GM21529 (cell line): Measurements from ENCODE around the gene FGFRL1.
"Not testable (repeated sequence)": the region's sequence is repeated elsewhere in the genome, so short reads cannot be mapped to it uniquely, and the experiment has no call there.

Experiments used
- ATAC-seq: cut with Tn5 transposase; IDR thresholded peaks from one replicate; pipeline ENCODE4 v1.9.1; 2021; ENCODE audit not compliant: unreplicated experiment

FGFRL1 gene

DNA sequence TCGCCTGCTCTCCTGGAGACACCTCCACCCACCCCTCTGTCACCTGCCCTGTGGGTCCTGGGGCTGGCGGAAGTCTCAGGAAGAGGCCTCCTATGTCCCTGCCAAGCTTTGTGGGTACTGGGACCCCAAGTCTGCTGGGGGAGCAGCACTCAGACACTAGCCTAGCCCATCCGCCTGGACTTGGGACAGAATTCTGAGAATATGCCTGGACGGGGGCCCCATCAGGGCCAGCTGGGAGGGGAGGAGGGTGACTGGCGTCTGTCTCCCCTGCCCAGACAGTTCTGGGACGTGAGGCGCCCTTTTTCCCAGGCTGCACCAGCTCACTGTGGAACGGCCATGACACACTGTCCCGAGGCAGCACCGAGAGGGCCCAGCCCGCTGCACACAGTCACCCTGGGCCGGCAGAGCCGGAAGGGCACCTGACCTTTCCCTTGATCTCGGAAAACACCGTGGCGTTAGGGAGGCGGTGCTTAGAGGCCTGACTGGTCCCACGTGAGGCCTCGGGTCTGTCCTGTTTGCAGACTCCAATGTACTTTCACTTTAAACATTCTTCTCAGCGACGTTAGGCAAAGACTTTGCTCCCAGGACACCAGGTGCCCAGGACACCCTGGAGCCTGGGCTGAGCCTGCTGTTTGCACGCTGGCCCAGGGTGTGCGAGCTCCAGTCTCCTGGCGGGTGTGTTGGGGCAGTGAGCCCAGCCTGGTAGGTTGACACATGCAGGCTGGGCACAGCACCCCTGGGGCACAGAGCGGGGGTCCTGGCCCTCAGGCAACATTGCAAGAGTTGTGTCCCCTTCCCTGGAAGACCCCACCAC is 18.9 kb upstream of the FGFRL1 start:
- ATAC-seq: no peak

- no peak for ATAC-seq
These were observed 18.1 kb upstream of the FGFRL1 start, which contains the start of gene SLC26A1 for GRCh38 chr4:993111-994029. SLC26A1 (minus strand) TSS chr4:993404; CDS start chr4:991703, 1,701 bp downstream.

DNA sequence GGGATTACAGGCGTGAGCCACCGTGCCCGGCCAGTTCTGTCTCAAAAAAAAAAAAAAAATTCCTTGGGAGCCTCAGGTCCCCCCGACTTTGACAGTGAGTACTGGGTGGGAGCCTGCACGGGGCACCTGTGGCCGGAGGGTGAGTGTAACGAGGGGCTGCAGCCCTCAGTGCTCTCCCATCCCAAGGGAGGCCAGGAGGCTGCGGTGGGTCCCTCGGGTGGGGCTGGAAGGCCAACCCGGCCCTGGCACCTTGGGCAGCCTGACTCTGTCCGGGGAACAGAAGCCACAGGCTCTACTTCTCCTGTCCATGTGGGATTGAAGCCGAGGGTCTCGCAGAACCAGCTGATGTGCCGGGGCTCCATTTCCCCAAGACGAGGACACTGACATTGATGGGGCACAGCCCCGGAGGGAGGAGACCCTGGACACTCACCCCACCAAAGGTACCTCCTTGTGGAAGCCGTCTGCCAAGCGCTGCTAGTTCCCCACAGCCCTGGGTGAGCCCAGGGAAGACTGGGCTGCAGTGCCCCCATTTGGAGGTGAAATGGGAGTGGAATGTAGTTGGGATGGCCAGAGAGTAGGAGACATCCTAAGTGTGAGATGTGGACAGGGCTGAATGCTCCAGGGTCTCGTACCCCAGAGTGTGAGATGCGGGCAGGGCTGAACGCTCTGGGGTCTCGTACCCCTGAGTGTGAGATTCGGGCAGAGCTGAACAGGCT is 16.0 kb upstream of the FGFRL1 start:
- ATAC-seq: no peak

DNA sequence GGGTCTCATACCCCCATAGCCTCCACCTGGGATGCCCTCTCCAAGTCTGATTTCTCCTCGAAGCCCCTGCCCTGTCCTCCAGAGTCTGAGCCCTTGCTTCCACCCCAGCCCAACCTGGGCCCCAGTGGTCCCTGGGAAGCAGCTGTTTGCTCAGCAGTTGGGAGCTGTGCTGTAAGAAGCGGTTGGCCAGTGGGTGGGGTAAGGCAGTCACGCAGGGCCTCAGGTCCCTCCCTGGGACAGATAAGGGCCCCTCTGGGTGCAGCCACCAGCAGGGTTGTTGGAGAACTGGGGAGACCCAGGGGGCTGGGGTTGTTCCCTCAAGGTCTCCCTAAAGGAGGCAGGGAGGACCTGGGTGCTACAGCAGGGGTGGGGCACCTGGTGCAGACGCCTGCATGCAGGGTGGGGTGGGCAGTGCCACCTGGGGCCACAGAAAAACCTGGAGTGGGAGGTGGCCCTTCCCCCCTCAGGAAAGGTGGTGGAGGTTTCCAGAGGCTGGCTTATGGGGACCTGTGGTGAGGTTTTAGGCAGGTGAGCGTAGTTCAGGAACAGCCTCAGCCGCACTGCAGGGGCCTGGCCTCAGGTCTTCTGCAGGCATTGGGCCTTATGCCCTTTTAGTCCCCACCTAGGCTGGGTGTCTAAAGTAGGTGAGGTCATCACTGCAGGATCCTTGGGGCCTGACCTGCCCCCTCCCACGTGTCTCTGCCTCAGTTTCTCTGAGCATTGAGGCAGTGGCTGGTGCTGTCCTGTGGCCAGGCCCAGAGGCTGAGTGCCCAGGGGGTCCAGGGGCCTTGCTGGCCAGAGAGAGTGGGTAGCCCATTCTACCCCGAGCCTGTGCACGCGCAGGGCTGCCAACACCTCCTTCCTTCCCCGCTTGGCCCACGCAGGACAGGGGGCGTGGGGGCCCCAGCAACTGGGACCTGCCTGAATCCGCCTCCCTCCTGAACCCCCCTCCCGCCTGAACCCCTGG is 15.1 kb upstream of the FGFRL1 start:
- ATAC-seq: no peak

DNA sequence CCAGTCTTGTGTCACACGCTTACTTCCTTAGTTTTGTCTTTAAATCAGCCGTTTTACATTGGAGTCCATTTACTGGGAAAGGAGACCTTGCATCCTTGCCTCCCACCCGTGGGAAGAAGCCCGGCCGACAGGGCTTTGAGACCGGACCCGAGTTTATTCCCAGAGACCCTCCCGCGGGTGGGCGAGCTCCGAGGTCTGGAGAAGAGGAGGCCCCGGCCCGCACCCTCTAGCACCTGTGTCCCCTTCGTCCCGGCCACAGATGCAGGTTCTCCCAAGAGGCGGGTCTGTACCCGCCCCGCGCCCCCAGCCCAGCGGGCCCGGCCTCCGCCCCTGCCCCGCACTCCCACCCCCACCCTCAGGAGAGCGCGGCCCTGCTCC is 14.4 kb upstream of the FGFRL1 start:
- ATAC-seq: no peak

DNA sequence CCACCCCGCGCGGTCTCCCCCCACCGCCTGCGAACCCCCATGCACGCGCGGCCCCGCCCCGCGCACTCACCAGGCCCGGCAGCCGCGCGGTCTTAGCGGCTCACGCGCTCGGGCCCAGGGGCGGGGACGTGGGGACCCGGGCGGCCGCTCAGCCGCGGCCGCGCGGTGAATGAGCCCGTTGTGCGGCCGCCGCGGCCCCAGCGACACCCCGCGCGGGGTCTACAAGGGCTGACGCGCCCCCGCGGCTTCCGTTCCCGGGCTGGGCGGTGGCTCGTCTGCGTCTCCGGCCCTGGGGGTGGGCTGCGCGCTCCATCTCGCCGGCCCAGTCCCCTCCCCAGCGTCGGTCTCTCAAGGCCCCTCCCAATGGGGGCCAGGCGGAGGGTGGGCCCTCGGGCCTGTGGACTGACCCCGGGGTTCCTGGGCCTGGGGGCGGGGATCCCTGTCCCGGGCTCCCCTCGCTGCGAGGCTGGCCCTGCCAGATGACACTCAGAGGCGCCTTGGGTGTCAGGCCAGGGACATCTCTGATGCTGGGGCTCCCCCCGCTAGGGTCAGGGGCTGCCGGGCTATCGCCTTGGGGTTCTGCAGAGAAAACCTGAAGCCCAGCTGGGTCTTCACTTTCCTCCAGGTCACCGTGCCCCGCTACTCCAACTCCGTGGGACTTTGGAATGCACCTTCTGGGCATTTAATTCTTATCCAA is 13.9 kb upstream of the FGFRL1 start:
- ATAC-seq: no peak

DNA sequence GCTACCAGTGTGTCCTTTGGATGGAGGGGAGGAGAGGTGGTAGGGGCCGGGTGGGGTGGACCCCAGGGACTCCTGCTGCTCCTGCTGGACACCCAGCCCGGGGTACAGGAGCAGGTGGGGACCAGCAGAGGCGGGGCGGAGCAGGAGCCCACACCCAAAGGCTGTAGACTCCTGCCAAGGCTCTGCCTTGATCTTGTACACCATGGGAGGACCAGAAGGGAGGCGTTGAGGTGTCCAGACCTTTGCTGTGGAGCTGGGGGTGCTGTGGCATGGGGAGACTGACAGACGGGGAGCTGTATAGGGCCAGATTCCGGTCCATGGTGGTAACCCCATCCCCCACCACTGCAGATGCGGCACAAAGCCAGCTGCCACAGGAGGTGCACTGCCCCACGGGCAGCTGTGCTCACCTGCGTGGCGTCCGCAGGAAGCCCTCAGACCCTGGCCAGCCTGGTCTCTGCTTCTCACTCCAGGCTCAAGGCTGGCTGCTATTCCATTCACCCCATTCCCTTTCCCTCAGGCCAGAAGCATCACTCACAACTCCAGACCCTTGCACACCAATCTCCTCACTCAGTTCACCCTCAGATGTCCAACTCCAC is 13.2 kb upstream of the FGFRL1 start:
- no peak for ATAC-seq

- not testable (repeated sequence) for ATAC-seq
These were observed 12.1 kb upstream of the FGFRL1 start for GRCh38 chr4:999240-999863.

DNA sequence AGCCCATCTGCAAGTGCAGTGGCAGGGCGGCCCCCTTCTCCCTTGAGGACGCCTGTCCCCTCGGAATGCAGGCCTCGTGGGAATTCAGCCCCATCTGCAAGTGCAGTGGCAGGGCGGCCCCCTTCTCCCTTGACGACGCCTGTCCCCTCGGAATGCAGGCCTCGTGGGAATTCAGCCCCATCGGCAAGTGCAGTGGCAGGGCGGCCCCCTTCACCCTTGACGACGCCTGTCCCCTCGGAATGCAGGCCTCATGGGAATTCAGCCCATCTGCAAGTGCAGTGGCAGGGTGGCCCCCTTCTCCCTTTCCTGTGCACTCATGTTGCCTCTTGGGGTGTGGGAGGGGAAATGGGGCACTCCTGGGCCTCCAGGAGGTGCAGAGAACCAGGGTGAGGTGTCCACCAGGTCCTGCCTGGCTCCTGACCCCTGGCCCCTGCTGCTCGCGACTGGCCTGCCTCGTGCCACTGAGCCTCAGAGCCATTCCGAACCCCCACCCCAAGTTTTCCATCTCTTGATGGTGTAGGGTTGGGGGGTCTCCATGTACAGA is 11.5 kb upstream of the FGFRL1 start:
- ATAC-seq: no peak

GRCh38 chr4:1000686-1001260 is 10.7 kb upstream of the FGFRL1 start:
- no peak for ATAC-seq

- ATAC-seq: no peak
These were observed 9.8 kb upstream of the FGFRL1 start for GRCh38 chr4:1001561-1002130.

GRCh38 chr4:1002131-1002630 is 9.2 kb upstream of the FGFRL1 start:
- no peak for ATAC-seq

- ATAC-seq: no peak
These were observed 8.7 kb upstream of the FGFRL1 start for GRCh38 chr4:1002631-1003251.

DNA sequence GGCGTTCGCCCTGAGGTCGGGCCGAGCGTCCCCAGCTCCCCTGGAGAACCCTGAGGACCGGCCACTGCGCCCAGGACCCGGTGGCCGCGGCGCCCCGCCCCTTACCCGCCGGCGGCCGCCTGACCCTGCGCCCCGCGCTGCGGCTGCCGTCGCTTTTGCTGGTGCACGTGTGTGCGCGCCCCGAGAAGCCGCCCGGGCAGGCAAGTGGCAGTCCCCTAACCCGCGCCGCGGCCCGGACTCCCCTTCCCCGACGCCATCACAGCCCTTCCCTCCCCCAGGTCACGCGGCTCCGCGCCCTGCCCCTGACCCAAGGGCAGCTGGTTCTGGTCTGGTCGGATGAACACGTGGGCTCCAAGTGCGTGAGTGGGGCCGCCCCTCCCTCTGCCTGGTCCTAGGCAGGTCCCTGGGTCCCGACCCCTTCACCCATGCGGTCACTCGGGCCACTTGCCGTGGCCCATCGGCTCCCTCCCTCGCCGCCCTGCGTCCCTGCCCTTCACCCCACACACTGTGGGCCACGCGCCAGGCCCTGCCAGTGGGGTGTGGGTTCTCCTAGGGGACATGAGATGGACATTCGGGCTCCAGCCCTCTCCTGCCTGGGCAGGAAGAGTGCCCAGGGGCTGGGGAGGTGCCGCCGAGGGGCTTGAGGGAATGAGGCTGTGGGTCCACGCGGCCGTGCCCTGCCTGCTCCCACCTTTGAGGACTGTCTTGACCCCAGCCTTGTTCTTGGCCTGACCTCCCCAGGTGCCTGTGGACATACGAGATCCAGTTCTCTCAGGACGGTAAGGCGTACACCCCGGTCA is 8.0 kb upstream of the FGFRL1 start:
- ATAC-seq: no peak

DNA sequence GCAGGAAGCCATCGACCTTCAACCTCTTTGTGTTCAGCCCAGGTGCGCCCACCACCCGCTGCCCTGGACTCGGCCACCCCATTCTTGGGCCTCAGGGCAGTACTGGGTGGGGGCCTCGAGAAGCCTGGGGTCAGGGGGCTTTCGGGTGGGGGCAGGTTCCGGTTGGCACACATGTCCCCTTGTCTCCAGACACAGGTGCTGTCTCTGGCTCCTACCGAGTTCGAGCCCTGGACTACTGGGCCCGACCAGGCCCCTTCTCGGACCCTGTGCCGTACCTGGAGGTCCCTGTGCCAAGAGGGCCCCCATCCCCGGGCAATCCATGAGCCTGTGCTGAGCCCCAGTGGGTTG is 7.4 kb upstream of the FGFRL1 start:
- no peak for ATAC-seq
